HFF-Myc (cell line): ENCODE measurements around the gene PDCD1LG2.

Experiments
- DNase-seq: peaks from one replicate; pipeline ENCODE4 v3.0.0-alpha.2; 2011; ENCODE audit warnings: low read depth; ENCODE audit errors: extremely low read depth
- H3K4me3 ChIP-seq: replicated peaks from 2 replicates; pipeline ENCODE4 v1.5.1; 2011; ENCODE audit warnings: low read depth, mild to moderate bottlenecking, control low read depth, low read length
- CTCF ChIP-seq: IDR thresholded peaks from 2 replicates; pipeline ENCODE4 v1.5.1; 2012; ENCODE audit warnings: mild to moderate bottlenecking, low read depth, low read length, control low read depth; ENCODE audit errors: missing control alignments

The PDCD1LG2 gene

GRCh38 chr9:5620494-5620893 is 110.2 kb downstream of the PDCD1LG2 start:
- DNase-seq = no peak
- no peak for TF ChIP-seq CTCF

More at GRCh38 chr9:5620494-5620893, 110.2 kb downstream of the PDCD1LG2 start:
- no peak overlapping the region for H3K4me3 ChIP-seq
